GM10847 (cell line): ENCODE data around the gene TM4SF20.

Experiments used
- POLR2A ChIP-seq: IDR thresholded peaks from 2 replicates; pipeline ENCODE4 v1.6.1; 2011; ENCODE audit not compliant: insufficient read length; ENCODE audit errors: extremely low read depth

Gene TM4SF20, protein sequence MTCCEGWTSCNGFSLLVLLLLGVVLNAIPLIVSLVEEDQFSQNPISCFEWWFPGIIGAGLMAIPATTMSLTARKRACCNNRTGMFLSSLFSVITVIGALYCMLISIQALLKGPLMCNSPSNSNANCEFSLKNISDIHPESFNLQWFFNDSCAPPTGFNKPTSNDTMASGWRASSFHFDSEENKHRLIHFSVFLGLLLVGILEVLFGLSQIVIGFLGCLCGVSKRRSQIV

DNA sequence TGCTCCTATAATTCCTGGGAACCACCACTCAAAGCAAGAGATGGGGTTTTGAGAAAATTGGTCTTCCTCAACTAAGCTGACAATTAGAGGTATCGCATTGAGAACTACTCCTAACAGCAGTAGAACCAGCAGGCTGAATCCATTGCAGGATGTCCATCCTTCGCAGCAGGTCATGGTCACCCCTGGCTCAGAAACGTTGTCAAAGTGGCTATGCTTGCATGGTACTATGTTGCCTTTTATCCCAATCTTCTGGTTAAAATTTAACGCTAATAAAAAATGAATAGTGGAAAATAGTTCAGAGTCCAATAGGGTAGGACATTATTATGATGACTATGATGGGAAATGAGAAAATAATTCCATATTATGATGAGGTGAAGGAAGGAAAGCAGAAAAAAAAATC is at the start of gene TM4SF20:
Gene TM4SF20 (minus strand): TSS at position 212 of the 400 bp plus-strand sequence. CDS start 38 bp downstream, at position 174.
- no peak for TF ChIP-seq POLR2A

DNA sequence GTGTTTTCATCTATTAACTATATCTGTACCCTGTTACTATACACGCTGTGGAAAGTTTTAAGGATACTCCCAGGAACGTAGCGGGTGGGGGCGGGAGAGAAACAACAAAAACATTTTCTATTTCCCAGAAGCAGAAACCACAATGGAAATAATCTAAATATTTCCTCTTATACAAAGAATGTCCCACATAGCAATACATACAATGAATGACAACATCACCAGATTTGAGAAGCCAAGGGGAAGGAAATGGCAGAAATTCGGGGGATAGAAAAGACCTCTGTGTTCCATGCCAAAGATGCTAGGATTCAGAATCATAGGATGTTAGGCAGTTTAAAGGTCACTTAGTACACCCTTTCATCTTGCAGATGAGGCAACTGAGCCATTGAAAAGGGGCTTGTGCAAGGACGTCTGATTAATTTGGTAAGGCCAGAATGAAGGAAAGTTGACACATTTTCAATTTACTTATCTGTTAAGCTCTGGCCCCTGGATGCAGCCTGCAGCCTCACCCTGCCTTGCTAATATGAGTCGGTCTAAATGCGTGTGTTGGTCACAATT is 49.7 kb upstream of the TM4SF20 start:
- no peak for TF ChIP-seq POLR2A

DNA sequence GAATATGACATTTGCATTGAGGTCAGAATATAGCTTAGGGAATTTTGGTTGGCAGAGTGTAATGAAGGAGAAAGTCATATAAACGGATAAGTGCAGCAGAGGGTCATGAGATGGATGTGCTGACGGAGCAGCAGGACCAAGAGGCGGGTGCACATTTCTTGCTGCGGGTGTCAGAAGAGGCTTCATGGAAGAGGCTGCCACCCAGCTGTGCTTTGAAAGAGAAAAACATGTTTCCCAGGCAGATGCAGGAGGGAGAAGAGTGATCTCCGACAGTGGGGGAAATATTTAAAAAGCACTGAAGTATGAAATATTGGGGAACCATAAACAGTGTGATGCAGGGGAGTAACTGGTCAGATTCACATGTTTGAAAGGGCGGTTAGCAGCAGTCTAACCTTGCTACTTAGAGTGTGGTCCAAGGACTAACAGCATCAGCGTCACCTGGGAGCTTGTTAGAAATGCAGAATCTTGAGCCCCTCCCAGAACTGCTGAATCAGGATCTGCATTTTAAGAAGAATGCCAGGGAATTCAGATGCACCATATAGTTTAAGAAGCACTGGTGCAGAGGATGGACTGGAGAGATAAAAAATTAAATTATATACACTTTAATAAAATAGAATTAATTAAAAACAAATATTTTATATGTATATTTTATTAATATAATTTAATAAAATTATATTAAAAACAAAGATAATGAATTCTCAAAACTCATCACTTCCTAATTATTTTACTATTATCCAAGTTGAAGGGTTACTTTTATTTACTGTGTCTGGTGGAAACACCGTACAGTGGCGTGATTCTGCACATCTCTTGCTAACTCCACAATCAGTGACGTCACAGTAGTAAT is 44.8 kb upstream of the TM4SF20 start:
- TF ChIP-seq POLR2A = no peak

DNA sequence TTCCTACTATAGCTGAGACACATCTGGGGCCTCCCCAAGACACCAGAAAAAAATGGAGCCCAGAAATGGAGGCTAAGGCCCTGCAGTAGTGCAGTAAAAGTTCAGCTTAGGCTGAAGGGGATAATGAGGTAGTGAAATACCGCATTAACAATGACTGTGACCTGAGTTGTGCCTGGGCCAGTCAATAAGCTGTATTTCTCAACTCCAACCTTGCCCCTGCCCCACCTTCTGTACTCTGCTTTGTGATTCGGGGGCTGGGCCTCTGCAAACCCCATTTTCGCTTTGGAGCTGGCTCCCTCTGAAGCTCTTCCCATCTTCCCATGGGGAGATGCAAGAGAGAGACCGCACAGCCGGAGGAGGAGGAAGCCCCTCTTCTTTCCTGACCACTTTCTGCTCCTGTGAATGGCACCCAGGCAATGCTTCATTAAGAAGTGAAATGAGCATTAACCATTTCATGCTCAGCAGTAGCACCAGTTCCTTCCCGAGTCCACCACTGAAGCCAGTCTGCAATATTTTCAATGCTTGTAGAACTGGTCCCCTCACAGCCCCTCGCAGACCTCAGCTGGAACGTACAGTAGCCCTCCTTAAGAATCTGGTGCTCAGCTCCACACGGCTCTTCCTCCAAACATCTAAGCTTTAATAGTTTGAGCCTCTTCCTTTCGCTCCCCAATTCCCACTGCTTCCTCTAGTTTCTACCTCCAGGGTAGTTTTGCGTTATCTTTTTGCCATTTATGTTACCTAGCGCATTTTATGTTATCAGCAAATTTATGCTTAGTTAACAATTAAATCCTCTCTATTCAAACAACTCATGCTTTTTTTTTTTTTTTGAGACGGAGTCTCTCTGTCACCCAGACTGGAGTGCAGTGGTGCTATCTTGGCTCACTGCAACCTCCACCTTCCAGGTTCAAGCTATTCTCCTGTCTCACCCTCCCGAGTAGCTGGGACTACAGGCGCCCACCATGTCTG is 41.3 kb upstream of the TM4SF20 start:
- TF ChIP-seq POLR2A = no peak

DNA sequence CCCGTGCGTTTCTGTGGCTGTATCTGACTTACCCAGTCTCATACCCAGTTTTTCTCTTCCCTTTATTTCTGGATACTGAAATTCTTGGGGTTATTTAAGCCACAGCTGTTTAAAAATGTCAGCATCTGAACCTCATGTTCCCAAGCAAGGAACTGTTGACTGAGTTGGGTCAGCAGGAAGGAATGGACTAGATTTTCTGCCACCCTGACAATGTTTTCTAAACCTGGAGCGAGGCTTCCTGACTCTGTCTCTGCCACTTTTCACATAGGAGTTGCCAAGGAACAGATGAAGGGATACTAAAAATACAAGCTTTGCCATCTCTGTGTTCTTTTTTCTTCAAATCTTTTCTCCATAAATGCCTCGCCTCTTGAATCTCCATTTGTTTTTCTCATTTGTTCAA is 37.6 kb upstream of the TM4SF20 start:
- no peak for TF ChIP-seq POLR2A

DNA sequence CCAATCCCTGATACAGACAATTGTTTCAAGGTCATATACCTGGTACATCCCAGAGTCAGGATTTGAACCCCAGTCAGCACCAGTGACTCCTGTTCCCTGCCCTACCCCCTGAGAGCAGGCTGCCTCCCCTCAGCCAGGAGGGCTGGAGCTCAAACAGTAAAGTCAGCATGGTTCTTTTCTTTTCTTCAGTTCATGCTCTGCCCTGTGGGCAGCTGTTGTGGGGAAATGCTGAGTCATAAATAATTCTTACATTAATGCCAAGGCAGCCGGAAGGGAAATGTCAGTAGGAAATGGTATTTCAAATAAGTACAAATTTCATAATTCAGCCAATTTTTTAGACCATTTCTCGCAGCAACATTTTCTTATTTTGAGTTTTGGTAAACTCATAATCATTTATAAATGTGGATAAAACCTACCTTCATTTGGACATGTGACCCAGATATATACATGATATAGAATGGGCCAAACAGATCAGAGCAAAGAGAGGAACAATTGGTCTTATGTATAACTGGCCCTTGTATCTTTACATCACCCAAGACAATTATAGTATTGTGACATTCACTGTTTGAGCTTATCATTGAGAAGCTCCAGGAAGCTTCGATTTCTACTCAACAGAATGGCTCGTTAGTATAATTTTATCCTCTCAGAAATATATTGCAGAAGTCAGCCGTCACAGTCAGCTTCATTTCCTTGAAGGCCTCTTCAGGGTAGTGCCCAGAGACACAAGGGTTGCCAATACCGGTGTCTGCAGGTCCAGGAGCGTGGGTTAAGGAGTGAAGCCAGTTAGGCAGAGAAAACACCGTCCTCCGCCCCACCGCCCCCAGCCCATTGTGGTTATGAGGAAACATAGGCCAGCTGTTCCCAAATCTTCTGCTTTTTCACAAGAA is 36.7 kb upstream of the TM4SF20 start:
- no peak for TF ChIP-seq POLR2A

DNA sequence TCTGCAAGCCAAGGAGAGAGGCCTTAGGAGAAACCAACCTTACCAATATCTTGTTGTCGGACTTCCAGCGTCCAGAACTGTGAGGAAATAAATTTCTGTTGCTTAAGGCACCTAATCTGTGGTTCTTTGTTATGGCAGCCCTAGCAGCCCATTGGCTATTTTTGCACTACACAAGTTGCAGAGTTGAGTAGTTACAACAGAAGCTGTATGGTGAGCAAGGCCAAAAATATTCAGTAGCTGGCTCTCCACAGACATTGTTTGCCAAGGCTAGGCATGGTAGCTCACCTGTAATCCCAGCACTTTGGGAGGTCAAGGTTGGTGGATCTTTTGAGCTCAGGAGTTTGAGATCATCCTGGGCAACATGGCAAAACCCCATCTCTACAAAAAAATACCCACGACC is 35.7 kb upstream of the TM4SF20 start:
- TF ChIP-seq POLR2A = no peak

DNA sequence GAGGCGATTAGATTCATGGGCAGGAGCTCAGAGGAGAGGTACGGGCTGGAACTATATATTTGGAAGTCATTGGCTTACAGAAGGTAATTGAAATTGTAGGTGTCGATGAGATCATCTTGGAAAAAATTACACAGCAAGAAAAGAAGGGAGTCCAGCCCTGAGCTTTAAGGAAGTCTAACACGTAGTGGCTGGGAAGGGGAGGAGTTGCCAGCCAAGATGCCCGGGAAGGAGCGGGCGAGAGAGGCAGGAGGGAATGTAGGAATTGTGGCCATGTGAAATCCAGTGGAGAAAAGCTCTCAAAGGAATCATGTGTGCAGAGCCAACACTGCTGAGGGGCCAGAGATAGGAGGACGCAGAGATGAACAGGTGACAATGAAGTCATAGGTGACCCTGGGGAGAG is 34.3 kb upstream of the TM4SF20 start:
- no peak for TF ChIP-seq POLR2A

DNA sequence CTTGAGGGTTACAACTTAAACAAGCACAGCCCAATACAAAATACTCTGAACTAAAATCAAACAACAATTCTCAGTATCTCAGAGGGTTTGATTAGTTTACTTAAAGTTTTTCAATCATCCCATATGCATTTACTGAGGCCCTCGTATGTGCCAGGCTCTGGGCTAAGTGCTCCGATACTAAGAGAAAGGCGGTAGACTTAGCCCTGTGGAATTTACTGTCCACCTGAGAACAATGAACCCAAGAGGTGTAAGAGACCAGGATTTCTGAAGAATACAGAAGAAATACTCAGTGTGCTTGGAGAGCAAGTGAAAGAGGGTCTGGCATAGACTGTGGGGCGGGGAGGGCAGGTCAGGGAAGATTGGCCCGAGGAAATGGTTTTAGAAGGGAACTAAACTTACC is 33.8 kb upstream of the TM4SF20 start:
- TF ChIP-seq POLR2A = no peak

DNA sequence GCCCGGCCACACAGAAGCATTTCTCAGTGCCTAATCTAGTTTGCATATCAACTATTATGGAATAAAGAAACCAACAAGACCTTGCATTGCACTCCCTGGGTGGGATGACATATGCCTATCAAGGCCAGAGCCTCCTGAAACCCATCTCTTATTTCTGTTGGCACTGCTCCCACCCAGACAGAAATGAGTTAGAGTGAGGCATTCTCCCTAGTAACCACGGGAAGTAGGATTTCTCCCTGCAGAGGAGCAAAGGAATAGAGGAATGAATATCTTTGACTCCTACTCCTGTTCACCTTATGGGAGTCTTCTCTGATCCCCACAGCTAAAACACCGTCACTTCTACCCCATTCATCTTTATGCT is 32.9 kb upstream of the TM4SF20 start:
- TF ChIP-seq POLR2A = no peak

DNA sequence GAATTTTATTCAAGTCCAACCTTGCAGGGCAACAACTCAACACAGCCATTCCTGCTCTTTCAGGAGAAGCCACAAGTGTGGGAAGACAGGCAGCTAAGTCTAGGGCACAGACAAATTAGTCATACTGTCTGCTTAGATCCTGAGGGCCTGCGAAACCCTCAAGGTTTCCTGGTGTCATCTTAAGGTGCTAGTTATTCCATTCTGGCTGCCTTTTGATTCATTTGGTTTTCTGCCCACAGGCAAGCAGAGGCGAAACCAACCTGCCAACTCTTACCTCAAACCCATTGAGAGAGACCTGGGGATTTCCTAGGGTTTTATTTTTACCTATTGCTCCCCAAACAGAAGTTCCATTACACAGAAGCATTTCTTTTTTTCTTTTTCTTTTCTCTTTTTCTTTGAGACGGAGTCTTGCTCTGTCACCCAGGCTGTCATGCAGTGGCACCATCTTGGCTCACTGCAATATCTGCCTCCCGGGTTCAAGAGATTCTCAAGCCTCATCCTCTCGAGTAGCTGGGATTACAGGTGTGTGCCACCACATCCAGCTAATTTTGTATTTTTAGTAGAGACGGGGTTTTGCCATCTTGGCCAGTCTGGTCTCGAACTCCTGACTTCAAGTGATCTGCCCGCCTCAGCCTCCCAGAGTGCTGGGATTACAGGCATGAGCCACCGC is 32.3 kb upstream of the TM4SF20 start:
- no peak for TF ChIP-seq POLR2A

DNA sequence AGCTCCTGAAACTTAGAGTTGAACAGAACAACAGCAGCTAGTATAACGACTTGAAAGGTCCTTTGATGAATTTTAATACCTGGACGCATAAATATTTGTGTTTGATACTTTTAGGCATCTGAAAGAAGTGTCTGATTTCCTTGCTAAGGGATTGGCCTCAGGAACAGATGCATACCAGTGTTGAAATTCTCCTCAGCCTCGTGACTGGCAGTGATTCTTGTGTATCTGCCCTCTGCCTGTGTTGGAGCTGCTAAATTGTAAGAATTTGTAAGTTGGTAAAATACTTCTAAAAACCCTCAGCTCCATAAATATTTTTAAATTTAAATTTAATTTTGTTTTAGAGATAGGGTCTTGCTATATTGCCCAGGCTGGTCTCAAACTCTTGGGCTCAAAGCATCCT is 31.1 kb upstream of the TM4SF20 start:
- no peak for TF ChIP-seq POLR2A

DNA sequence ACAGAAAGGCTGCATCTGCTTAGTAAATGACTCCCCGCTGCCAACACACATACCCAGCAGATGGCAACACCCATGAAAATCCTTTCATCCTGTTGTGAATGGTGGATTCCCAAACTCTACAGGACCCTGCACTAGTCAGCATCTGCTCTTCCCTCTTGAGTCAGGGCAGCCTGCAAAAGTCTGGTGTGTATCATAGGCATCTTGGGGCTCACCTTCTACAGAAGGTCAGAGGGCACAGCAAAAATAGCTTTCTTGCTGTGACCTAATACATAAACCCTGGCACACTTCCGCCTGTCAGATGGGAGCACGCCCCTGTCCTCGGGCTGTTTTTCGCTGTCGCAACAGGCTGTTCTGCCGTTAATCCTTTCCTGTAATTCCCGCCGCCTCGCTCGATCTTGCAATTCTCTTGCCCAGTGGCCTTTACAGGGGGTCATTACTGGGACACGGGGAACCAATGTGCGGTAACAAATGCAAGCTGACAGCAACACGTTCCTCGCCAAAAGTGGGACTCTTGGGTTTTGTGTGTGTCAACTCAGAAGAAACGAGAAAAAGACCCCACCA is 28.6 kb upstream of the TM4SF20 start:
- TF ChIP-seq POLR2A = no peak
